Measurements from ENCODE around the gene ABTB2. TPM values are rescaled to one million over a fixed set of nuclear protein-coding genes. Genes with fewer than 3 reads are reported as not detected.
A peak's percentile ranks its signal among the peaks of the same experiment; 100 is the strongest.

Gene ABTB2
- total RNA-seq, 1 donor from 2014 or later, result 32.9 TPM

- Mint-ChIP-seq H3K9me3 (no peaks in the 10 kb centered on the region), H3K27ac (no peak overlapping the region), H3K36me3 (ENCODE audit: low read depth) (no peaks in the 10 kb centered on the region), H3K27me3 (ENCODE audit: low read depth) (no peaks in the 10 kb centered on the region), H3K4me3 (ENCODE audit: low read depth) (no peak overlapping the region), H3K4me1 (ENCODE audit: low read depth) (peaks cover 35% of the 10 kb centered on the region)
- no peak for DNase-seq (ENCODE audit: low spot score)
- intact Hi-C loops (cut with micrococcal nuclease), result no loop called here
These were observed 145.2 kb downstream of the ABTB2 start for GRCh38 chr11:34212566-34212965.

- Mint-ChIP-seq H3K27me3 (ENCODE audit: low read depth) (no peaks in the 10 kb centered on the region), H3K27ac (no peak overlapping the region), H3K9me3 (no peaks in the 10 kb centered on the region), H3K4me3 (ENCODE audit: low read depth) (no peak overlapping the region), H3K4me1 (ENCODE audit: low read depth) (peaks cover 44% of the 10 kb centered on the region), H3K36me3 (ENCODE audit: low read depth) (no peaks in the 10 kb centered on the region)
- no peak for DNase-seq (ENCODE audit: low spot score)
- intact Hi-C loops (cut with micrococcal nuclease), result no loop called here
These were observed 148.0 kb downstream of the ABTB2 start for GRCh38 chr11:34209809-34210208.

GRCh38 chr11:34208266-34209135, 149.3 kb downstream of the ABTB2 start:
- no peaks in the 10 kb centered on the region for H3K9me3 Mint-ChIP-seq
- no peaks in the 10 kb centered on the region for H3K27me3 Mint-ChIP-seq (ENCODE audit: low read depth)
- intact Hi-C loops (cut with micrococcal nuclease), result loop anchor here (1.0 kb wide), 1 partner anchor 27 kb away; no protein-coding TSS in a partner anchor
- peaks cover 45% of the 10 kb centered on the region for H3K4me1 Mint-ChIP-seq (ENCODE audit: low read depth)
- no peak for DNase-seq (ENCODE audit: low spot score)
- H3K36me3 Mint-ChIP-seq (ENCODE audit: low read depth), result peaks cover 11% of the 10 kb centered on the region
- H3K27ac Mint-ChIP-seq, result peak overlapping the region; percentile 50
- H3K4me3 Mint-ChIP-seq (ENCODE audit: low read depth), result no peak overlapping the region

GRCh38 chr11:34207487-34208180, 150.2 kb downstream of the ABTB2 start:
- DNase-seq (ENCODE audit: low spot score), result no peak
- Mint-ChIP-seq H3K4me1 (ENCODE audit: low read depth) (peaks cover 51% of the 10 kb centered on the region), H3K9me3 (no peaks in the 10 kb centered on the region), H3K36me3 (ENCODE audit: low read depth) (peaks cover 19% of the 10 kb centered on the region), H3K27me3 (ENCODE audit: low read depth) (no peaks in the 10 kb centered on the region), H3K27ac (peak overlapping the region; percentile 14), H3K4me3 (ENCODE audit: low read depth) (no peak overlapping the region)
- intact Hi-C loops (cut with micrococcal nuclease), result loop anchor here (1.0 kb wide), 1 partner anchor 28 kb away; no protein-coding TSS in a partner anchor

GRCh38 chr11:34206407-34207300, 151.2 kb downstream of the ABTB2 start:
- no peaks in the 10 kb centered on the region for H3K9me3 Mint-ChIP-seq
- H3K27ac Mint-ChIP-seq, result no peak overlapping the region
- H3K36me3 Mint-ChIP-seq (ENCODE audit: low read depth), result peaks cover 28% of the 10 kb centered on the region
- DNase-seq (ENCODE audit: low spot score), result no peak
- no peak overlapping the region for H3K4me3 Mint-ChIP-seq (ENCODE audit: low read depth)
- intact Hi-C loops (cut with micrococcal nuclease), result no loop called here
- peaks cover 52% of the 10 kb centered on the region for H3K4me1 Mint-ChIP-seq (ENCODE audit: low read depth)
- H3K27me3 Mint-ChIP-seq (ENCODE audit: low read depth), result no peaks in the 10 kb centered on the region

GRCh38 chr11:34205326-34206035, 152.3 kb downstream of the ABTB2 start:
- Mint-ChIP-seq H3K9me3 (no peaks in the 10 kb centered on the region), H3K27me3 (ENCODE audit: low read depth) (no peaks in the 10 kb centered on the region), H3K4me1 (ENCODE audit: low read depth) (peaks cover 61% of the 10 kb centered on the region), H3K4me3 (ENCODE audit: low read depth) (no peak overlapping the region), H3K27ac (no peak overlapping the region), H3K36me3 (ENCODE audit: low read depth) (peaks cover 28% of the 10 kb centered on the region)
- intact Hi-C loops (cut with micrococcal nuclease), result no loop called here
- no peak for DNase-seq (ENCODE audit: low spot score)

- peaks cover 28% of the 10 kb centered on the region for H3K36me3 Mint-ChIP-seq (ENCODE audit: low read depth)
- no peaks in the 10 kb centered on the region for H3K27me3 Mint-ChIP-seq (ENCODE audit: low read depth)
- H3K27ac Mint-ChIP-seq, result no peak overlapping the region
- intact Hi-C loops (cut with micrococcal nuclease), result no loop called here
- H3K4me3 Mint-ChIP-seq (ENCODE audit: low read depth), result no peak overlapping the region
- DNase-seq (ENCODE audit: low spot score), result no peak
- no peaks in the 10 kb centered on the region for H3K9me3 Mint-ChIP-seq
- H3K4me1 Mint-ChIP-seq (ENCODE audit: low read depth), result peaks cover 62% of the 10 kb centered on the region
These were observed 153.2 kb downstream of the ABTB2 start for GRCh38 chr11:34204396-34205279.

- Mint-ChIP-seq H3K36me3 (ENCODE audit: low read depth) (peaks cover 35% of the 10 kb centered on the region), H3K4me1 (ENCODE audit: low read depth) (peaks cover 67% of the 10 kb centered on the region), H3K4me3 (ENCODE audit: low read depth) (no peak overlapping the region), H3K27me3 (ENCODE audit: low read depth) (no peaks in the 10 kb centered on the region), H3K27ac (peak overlapping the region; percentile 47), H3K9me3 (no peaks in the 10 kb centered on the region)
- intact Hi-C loops (cut with micrococcal nuclease), result no loop called here
- DNase-seq (ENCODE audit: low spot score), result no peak
These were observed 154.4 kb downstream of the ABTB2 start for GRCh38 chr11:34203377-34203871.

GRCh38 chr11:34201129-34201528, 156.7 kb downstream of the ABTB2 start:
- H3K27ac Mint-ChIP-seq, result no peak overlapping the region
- H3K9me3 Mint-ChIP-seq, result no peaks in the 10 kb centered on the region
- intact Hi-C loops (cut with micrococcal nuclease), result no loop called here
- DNase-seq (ENCODE audit: low spot score), result no peak
- no peaks in the 10 kb centered on the region for H3K27me3 Mint-ChIP-seq (ENCODE audit: low read depth)
- H3K4me1 Mint-ChIP-seq (ENCODE audit: low read depth), result peaks cover 64% of the 10 kb centered on the region
- peaks cover 49% of the 10 kb centered on the region for H3K36me3 Mint-ChIP-seq (ENCODE audit: low read depth)
- no peak overlapping the region for H3K4me3 Mint-ChIP-seq (ENCODE audit: low read depth)

GRCh38 chr11:34199525-34199924, 158.3 kb downstream of the ABTB2 start:
- peaks cover 54% of the 10 kb centered on the region for H3K4me1 Mint-ChIP-seq (ENCODE audit: low read depth)
- intact Hi-C loops (cut with micrococcal nuclease), result no loop called here

GRCh38 chr11:34198523-34198922, 159.3 kb downstream of the ABTB2 start:
- H3K4me3 Mint-ChIP-seq (ENCODE audit: low read depth), result no peak overlapping the region
- H3K4me1 Mint-ChIP-seq (ENCODE audit: low read depth), result peaks cover 50% of the 10 kb centered on the region
- no peaks in the 10 kb centered on the region for H3K27me3 Mint-ChIP-seq (ENCODE audit: low read depth)
- no peaks in the 10 kb centered on the region for H3K9me3 Mint-ChIP-seq
- H3K36me3 Mint-ChIP-seq (ENCODE audit: low read depth), result peaks cover 44% of the 10 kb centered on the region
- DNase-seq (ENCODE audit: low spot score), result peak; percentile 18
- intact Hi-C loops (cut with micrococcal nuclease), result no loop called here
- H3K27ac Mint-ChIP-seq, result peak overlapping the region; percentile 69

More at GRCh38 chr11:34199525-34199924, 158.3 kb downstream of the ABTB2 start:
- no peaks in the 10 kb centered on the region for H3K27me3 Mint-ChIP-seq (ENCODE audit: low read depth)
- peaks cover 54% of the 10 kb centered on the region for H3K36me3 Mint-ChIP-seq (ENCODE audit: low read depth)
- H3K27ac Mint-ChIP-seq, result peak overlapping the region; percentile 46
- no peak for DNase-seq (ENCODE audit: low spot score)
- H3K4me3 Mint-ChIP-seq (ENCODE audit: low read depth), result no peak overlapping the region
- no peaks in the 10 kb centered on the region for H3K9me3 Mint-ChIP-seq

All from activated T-helper 2 cell treated with anti-CD3 and anti-CD28 coated beads, Interferon-gamma antibody, Interleukin-2, Interleukin-4, amounts not matched to agents 10 μg/mL and 5 μg/mL and 100 μg/mL, durations not matched to agents 14 hours and 24 hours and 36 hours (primary cell).